AG09309 (cell line): ENCODE measurements around the gene CANT1.

Experiments
- DNase-seq: peaks from one replicate; pipeline ENCODE4 v3.0.0-alpha.2; 2010; ENCODE audit warnings: low read depth
- H3K4me3 ChIP-seq: 2 replicates; pipeline ENCODE4 v1.5.1; 2011; ENCODE audit warnings: mild to moderate bottlenecking, low read depth, low read length, moderate library complexity; ENCODE audit not compliant: control insufficient read depth
- TF ChIP-seq, protein P1 (sequence below): IDR thresholded peaks from 2 replicates; pipeline ENCODE4 v1.5.1; 2011; ENCODE audit warnings: mild to moderate bottlenecking, low read depth, low read length, inconsistent platforms; ENCODE audit not compliant: insufficient read depth, control insufficient read depth; ENCODE audit errors: missing control alignments

CANT1 gene

DNA sequence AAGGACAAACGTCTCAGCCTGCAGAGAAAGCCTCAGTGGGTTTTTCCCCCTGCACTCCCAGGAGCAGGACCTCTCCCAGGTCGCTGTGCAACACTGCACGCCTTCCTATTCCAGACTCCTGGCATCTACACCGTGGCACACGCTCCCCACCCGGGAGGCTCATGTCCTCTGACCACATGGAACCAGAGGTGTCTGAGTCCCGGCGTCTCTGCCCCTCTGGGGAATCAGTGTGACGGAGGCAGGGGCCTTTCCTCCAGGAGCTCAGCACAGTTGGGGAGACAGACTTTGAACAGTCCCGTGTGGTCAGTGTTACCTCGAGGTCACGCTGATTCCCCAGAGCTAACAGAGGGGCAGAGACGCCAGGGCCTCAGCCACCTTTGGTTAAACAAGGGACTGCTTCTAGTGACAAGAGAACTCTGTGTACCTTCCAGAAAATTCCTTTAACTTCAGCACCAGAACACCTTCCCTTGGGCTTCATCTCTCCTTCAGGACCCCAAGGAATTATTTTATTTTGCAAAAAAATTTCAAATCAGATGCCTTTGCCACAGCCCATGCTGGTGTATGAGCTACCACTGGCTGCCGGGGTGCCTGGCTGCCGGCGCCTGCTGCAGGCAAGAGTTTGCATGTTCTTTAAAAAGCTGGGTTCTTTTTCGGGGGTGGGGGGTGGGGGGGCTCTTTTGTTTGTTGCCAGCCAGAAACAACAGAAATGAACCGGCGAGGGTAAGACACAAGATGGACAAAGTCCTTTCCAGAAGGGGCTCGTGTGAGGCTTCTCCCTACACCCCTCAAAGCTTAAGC is 6.6 kb downstream of the CANT1 start:
- no peak overlapping the region for H3K4me3 ChIP-seq
- TF ChIP-seq, protein P1, sequence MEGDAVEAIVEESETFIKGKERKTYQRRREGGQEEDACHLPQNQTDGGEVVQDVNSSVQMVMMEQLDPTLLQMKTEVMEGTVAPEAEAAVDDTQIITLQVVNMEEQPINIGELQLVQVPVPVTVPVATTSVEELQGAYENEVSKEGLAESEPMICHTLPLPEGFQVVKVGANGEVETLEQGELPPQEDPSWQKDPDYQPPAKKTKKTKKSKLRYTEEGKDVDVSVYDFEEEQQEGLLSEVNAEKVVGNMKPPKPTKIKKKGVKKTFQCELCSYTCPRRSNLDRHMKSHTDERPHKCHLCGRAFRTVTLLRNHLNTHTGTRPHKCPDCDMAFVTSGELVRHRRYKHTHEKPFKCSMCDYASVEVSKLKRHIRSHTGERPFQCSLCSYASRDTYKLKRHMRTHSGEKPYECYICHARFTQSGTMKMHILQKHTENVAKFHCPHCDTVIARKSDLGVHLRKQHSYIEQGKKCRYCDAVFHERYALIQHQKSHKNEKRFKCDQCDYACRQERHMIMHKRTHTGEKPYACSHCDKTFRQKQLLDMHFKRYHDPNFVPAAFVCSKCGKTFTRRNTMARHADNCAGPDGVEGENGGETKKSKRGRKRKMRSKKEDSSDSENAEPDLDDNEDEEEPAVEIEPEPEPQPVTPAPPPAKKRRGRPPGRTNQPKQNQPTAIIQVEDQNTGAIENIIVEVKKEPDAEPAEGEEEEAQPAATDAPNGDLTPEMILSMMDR, result no peak
- DNase-seq, result no peak

DNA sequence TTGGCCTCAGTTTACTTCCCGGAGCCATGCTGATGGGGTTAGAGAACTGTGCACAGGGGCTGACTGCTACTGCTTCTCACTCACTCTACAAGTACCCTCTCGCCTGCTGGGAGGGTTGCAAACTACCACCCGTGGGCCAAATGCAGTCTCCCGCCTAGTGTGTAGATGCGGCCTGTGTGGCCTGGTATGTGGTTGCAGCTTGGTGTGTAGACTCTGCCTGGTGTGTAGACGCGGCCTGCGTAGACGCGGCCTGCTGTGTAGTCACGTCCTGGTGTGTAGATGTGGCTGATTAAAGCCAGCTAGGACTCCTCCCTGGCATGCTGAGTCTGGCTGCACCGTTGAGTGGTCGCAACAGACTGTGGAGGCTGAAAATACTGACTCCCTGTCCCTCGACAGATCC is 7.3 kb downstream of the CANT1 start:
- H3K4me3 ChIP-seq, result no peak overlapping the region
- TF ChIP-seq, protein P1, result no peak
- no peak for DNase-seq

DNA sequence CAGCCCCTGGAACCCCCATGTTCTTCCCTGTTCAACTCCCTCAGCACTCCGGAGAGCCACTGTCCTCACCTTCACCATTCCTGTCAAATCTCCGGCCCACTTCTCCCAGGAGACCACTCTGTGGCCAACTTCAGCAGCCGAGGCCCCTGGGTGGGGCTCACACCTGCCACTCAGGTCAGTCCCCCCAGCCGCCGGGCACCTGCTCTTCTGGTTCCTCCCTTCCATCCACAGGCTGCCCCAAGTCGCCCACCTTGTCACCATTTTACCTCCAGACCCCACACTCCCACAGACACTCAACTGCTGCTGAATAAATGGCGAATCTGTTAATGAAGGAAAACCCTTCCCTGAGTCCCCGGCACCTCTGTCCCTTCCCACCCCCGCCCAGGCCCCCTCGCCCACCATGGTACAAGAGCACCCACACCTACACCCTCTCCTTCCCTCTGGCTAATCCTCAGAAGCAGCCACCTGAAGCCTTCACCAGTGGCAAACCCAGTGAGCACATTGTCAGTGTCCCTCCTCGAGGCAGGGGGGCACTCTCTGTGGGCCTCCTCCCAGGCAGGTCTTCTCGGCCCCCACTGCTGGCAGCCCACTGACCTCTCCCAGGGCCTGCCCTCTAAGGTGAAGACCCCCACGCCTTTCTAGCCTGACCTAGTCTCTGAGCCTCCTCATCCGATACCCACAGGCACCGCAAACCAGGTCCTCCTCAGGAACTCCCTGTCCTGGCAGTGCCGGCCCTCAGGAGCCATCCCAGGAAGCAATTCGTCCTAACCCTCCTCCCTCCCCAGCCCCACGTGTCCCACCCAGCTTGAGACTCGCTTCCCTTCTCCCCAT is 8.2 kb downstream of the CANT1 start:
- no peak for DNase-seq
- TF ChIP-seq, protein P1, result no peak
- no peak overlapping the region for H3K4me3 ChIP-seq

DNA sequence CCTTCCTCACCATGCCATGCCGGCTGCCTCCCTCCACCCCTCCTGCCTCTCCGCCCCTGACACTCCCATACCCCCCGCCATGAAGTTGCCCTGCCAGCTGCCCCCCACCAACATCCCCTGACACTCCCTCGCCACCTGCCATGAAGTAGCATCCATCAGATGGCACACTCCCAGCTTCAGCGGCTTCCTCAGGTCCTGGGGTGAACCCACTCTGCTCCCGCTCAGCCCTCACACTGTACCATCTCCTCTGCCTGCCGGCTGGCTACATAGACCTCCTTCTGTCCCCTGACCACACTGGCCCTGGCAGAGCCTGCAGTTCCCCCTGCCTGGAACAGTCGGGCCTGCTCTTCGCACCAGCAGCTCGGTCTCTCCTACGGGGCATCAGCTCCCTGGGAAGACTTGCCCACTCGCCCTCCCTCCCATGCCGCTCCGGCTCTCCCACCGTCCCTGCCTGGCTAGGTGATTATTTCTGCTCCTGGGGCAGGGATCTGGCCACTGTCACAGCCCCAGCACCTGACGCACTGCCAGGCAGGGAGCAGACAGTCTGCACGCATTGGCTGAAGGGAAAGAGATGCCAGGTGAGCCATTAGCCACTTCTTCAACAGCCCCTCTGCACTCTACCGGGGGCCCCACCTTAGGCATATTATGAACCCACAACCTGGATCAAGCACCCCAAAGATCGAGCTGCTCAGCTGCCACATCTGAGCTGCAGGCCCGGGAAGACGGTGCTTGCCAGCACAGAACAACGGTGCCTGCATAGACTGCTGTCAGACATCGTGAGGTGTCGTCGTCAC is 9.0 kb downstream of the CANT1 start:
- no peak for DNase-seq
- no peak overlapping the region for H3K4me3 ChIP-seq
- TF ChIP-seq, protein P1, result no peak

DNA sequence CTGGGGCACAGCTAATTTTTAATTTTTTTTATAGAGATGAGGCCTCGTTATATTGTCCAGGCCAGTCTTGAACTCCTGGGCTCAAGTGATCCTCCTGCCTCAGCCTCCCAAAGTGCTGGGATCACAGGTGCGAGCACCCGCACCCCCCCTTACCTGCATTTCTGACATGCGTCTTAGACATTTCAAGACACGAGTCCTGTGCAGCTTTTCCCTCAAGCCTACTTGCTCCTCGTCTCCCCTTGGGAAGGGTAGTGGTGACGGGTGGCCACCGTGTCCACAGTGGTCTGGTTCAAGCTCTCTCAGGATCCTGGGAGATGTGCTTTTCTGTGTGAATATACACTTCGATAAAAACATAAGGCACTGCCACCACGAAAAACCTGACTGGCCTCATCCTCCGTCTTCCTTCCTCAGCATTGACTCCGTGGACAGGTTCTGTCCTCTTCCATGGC is 9.6 kb downstream of the CANT1 start:
- no peak overlapping the region for H3K4me3 ChIP-seq
- TF ChIP-seq, protein P1, result no peak
- DNase-seq, result no peak

DNA sequence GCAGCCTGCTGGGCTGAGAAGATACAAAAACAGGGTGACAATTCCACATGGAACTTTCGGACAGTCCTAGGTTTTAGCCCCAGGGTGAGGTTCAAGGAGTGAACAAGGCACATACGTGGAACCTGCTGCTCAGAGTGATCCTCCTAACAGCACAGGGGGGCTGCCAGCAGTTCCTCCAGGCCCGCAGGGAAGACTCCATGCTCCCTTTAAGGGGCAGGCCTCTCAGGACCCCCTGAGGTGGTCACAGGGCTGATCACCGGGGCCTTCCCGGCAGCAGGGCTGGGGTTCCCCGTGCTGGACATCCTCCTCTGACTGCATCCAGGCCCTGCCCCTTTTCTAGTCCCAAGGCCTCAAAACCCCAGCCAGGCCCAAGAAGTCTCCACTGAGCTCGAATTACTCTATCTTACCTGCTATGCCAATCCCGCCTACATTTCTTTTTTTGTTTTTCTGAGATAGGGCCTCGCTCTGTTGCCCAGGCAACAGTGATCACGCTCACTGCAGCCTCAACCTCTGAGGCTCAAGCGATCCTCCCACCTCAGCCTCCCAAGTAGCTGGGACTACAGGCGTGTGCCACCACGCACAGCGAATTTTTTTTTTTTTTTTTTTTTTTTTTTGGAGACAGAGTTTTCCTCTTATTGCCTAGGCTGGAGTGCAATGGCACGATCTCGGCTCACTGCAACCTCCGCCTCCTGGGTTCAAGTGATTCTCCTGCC is 10.4 kb downstream of the CANT1 start:
- no peak overlapping the region for H3K4me3 ChIP-seq
- DNase-seq, result no peak
- TF ChIP-seq, protein P1, result no peak
